ENCODE data around the gene FAM72A. TPM values are rescaled to one million over a fixed set of nuclear protein-coding genes. Genes with fewer than 3 reads are reported as not detected.
"Not testable (repeated sequence)": the region's sequence is repeated elsewhere in the genome, so short reads cannot be mapped to it uniquely, and the experiment has no call there.

FAM72A gene
- total RNA-seq, 1 experiment from 2014 or later = 34.6 TPM

- not testable (repeated sequence) for DNase-seq (ENCODE audit: extremely low read depth, low read depth)
Measured at GRCh38 chr1:206218285-206218684, 15.6 kb upstream of the FAM72A start.

GRCh38 chr1:206215600-206216392, 13.2 kb upstream of the FAM72A start:
- DNase-seq (ENCODE audit: extremely low read depth, low read depth) = not testable (repeated sequence)

GRCh38 chr1:206210802-206211201, 8.2 kb upstream of the FAM72A start:
- DNase-seq (ENCODE audit: extremely low read depth, low read depth) = not testable (repeated sequence)

DNA sequence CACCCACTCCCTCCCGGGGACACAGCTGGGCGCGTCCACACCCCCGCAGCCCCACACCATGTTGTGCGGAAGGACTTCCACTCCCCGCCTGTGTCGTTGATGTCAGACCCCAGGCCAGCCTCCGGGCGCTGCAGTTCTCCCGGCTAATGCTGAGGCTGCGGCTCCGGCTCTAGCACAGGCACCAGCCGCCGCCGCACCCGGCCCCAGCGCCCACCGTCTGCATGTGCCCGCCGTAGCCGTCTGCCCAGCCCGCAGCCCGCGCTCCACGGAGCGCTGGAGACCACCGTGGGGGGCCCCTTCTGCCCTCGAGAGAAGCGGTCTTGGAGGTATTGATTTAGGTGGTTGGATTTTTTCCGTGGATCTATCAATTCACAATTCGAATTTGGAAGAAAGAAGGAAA, 2.9 kb upstream of the FAM72A start:
- not testable (repeated sequence) for DNase-seq (ENCODE audit: extremely low read depth, low read depth)

- DNase-seq (ENCODE audit: extremely low read depth, low read depth) = not testable (repeated sequence)
Measured at GRCh38 chr1:206204871-206205270, 2.2 kb upstream of the FAM72A start.

DNA sequence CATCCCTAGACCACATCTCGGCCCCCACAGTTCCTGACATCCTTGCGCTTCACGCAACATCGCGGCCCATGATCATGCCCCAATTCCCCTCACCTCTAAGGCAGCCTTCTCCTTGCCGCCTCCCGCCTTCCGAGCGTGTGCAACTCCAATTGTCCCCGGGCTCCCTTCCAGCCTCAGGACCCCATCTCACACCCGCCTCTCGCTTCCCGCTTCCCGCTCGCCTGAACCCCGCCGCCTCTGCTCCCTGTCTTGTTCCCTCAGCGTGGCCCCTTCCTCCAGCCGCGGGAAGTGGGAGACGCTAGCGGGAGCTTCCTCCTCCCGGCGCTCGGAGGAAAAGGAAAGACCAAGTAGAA, 1.5 kb upstream of the FAM72A start:
- DNase-seq (ENCODE audit: extremely low read depth, low read depth) = not testable (repeated sequence)

DNA sequence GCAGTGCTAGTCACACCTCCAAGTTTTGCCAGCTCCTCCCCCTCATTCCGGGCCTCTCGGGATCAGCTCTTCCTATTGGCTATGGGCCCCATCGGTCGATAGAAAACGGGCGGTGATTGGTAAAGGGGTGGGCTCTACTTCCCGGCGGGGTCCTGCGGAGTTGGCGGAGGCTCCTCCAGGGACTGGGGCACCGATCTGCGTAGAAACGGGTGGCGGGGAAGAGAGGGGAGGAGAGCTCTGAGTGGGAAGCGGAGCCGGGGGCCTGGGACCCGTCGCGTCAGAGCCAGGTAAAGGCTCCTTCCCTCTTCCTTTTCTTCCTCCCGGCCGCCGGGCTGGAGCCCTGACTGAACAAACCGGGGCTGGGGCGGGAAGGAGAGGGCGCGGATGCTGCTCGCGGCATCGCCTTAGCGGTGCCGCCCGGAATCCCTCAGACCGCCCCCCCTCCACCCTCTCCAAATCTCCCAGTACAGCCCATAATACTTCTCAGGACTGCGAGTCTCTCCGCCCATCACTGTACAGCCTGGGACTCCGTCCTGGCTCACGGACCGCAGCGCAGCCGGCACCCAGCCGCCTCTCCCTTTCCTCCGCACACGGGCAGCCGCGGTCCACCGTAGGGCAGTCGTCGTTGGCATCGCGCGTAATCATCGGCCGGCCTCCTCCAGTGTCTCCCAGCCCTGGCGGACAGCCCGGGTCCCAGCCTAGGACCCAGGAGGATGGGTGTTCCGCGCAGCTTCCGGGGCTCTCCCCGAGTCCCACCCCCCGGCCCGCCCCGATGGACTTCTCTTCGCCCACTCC, 922 bp upstream of the FAM72A start, which contains the start of gene SRGAP2:
SRGAP2 (plus strand) TSS at position 178 of the 795 bp plus-strand sequence. CDS start 2,430 bp downstream, outside the sequence.
- peak; percentile 52 for DNase-seq (ENCODE audit: extremely low read depth, low read depth)

GRCh38 chr1:206196748-206197424, 5.8 kb downstream of the FAM72A start:
- not testable (repeated sequence) for DNase-seq (ENCODE audit: extremely low read depth, low read depth)

DNA sequence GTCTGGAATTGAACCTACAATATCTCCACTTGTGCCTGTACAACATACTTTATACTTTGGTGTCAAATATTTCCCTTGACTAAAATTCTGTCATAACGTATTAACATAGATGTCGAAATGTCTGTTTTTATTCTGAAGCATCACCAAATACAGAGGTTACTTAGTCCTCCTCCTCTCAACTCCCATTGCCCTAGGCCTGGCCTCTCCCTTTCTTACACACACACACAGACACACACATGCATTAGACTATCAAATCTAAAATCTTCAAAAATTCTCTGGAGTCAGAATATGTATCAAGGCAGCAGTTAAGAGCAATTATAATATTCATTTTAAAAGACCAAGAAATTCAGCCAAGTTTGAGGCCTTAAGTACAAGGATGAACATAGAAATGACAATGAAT, 7.5 kb downstream of the FAM72A start:
- DNase-seq (ENCODE audit: extremely low read depth, low read depth) = not testable (repeated sequence)

DNA sequence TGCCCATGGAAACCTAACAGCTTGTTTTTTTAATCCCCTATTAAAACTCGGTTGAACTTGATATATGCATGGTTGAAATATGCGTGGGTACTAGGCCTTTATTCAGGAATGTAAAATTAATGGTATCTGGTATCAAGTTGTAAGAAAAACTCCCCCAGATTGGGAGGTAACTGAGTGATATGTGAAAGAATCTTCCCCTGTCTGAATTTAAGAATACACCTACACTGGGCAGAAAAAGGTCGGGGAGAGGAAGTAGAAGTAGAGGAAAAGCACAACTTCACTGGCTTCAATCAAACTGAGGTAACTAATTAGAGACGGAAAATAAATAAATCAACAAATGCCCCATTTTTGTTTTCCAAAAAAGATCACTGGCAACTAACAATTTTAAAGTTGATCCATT, 15.8 kb downstream of the FAM72A start:
- not testable (repeated sequence) for DNase-seq (ENCODE audit: extremely low read depth, low read depth)

DNA sequence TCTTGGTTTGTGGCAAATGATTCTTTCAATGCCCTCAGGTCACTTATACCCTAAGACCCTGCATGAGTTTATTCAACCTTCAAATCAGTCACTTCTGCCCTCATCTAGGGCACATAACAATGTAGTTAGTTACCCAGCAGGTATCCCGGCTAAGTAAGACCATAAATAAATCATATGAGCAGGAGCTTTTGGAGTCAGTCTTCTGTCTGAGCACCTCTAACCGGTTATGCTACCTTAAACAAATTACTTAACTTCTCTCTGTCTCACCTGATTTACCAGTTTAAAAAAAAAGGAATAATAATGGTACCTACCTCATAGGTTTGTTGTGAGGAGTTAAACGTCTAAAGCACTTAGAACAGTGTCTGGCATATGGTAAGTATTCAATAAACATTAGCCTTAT, 16.9 kb downstream of the FAM72A start:
- not testable (repeated sequence) for DNase-seq (ENCODE audit: extremely low read depth, low read depth)

DNA sequence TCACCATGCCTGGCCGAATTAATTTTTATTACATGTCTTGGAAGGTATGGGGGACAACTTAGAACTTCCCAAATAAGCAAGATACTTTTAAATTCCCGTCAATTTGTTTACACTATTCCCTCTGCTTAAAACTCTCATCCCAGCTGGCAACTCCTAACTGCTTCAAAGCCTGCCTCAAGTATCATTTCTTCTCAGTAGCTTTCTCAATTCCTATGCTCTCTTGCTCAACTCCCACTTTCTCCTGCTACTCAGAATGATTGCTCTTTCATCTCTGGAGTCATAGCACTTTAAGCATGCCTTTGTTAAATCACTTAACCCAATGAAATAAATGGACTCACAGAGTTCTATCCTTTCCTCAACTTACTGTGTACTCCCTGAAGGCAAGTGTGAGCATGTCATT, 18.9 kb downstream of the FAM72A start:
- DNase-seq (ENCODE audit: extremely low read depth, low read depth) = not testable (repeated sequence)

DNA sequence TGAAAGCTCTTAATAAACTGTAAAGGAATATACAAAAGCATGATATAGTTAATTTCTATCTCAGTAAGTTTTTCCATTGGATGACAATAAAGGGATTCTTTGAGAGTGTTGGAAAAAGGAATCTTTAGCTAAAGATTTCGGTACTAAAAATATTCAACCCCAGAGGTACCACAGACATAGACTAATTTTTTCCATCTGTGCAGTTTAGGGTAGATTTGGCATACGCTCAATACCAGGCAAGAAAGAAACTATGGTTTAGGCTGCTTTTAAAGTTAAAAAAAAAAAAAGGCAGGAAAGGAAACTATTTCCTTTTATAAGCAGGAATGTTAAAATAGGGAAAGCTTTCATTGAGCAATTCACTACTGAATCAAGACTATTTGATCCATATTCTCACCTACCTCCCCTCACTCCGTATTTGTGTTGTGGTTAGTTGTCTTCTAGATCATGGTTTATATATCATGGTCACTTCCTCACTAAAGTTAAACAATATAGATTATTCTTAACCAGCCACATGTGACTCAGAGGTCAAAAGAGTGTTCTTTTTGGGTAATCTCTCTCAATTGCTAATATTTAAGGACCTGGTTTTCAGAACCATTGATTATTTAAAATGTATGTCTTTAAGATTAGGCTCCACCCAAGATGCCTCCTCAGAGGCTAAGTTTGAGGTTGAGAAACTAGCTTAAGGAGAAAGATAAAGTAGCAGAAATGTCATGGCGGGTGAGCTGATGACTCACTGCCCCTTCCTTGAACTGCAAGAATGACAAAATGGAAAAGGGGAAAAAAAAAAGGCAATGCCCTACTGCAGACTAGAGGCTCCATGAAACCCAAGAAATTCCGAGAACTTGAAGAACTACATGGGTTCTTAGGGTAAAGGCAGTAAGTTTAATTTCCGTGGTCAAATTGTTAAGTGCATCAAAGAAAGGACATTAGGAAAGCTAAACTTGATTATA, 20.0 kb downstream of the FAM72A start:
- not testable (repeated sequence) for DNase-seq (ENCODE audit: extremely low read depth, low read depth)

GRCh38 chr1:206179666-206180065, 23.0 kb downstream of the FAM72A start:
- not testable (repeated sequence) for DNase-seq (ENCODE audit: extremely low read depth, low read depth)

DNA sequence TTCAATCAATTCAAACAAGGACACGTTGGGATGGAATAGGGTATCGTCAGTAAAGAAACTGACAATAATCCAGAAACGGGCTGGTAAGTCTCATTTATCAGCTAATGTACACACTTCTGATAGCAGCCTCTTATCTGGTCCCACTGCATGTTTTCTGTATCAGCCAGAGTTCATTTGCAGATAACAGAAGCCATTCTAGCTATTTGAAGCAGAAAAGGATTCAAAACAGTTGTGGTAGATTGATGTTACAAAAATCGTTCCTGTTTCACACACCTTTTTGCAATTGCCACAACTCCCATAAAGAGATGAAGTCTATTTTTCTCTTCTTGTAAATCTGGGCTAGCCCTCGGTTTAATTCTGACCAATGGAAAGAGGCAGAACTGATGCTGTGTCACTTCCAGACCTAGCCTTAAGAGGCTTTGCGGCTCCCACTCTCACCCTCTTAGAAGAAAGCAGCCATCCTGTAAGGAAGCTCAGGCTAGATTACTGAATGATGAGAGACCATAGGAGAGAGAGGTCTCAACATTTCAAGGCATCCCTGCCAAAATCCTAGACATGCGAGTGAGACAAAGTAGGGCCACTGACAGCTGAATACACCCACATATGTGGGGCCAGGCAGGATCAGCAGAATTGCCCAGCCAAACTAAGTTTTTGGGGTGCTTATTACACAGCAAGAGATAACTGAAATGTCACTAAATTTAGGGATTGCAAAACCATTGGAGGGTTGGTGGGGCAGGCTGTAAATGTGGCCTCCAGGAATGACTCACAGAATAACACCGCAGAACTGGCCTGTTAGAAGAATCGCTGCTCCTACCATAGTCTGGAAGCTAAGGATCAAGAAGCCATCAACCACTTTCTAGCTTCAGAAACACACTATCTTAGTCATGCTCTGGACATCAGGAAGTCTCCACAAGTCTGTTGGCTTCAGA, 24.3 kb downstream of the FAM72A start:
- DNase-seq (ENCODE audit: extremely low read depth, low read depth) = not testable (repeated sequence)

DNA sequence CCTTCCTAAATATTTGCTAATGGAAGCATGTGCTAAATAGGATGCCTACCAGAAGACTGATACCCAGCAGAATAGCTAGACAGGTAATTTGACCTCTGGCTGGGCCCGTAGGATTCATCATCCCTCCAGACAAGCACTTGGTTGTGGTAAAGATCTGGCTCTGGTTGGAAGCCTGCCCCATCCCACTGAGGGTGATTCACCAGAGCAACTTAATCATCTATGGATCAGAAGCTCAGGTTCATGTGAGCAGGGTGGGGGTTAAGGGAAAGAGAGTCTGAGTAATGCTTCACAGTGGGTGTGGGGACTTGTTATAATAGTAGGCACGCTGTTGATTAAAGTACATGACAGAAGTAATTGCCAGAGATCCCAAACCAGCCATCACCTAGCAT, 26.5 kb downstream of the FAM72A start:
- DNase-seq (ENCODE audit: extremely low read depth, low read depth) = not testable (repeated sequence)

GRCh38 chr1:206175459-206176113, 27.1 kb downstream of the FAM72A start:
- DNase-seq (ENCODE audit: extremely low read depth, low read depth) = not testable (repeated sequence)

- not testable (repeated sequence) for DNase-seq (ENCODE audit: extremely low read depth, low read depth)
Measured at GRCh38 chr1:206174182-206174868, 28.3 kb downstream of the FAM72A start.
